Stomach (tissue), 9 donors: ENCODE data around the gene MLXIP. TPM values are rescaled to one million over a fixed set of nuclear protein-coding genes. Genes with fewer than 3 reads are reported as not detected.

Source experiments
- DNase-seq, 2 donors: peaks; one replicate each; pipeline versions ENCODE4 v3.0.0 to v3.0.0-alpha.2; 2013 to 2019
- H3K27ac ChIP-seq, 5 donors: fragments of 200-600 bp in 4 of 5; sonication (generic) in 4 of 5; one replicate each; pipeline ENCODE4 v1.5.1; 2013 to 2019; ENCODE audit warnings: mild to moderate bottlenecking in 1 of 5, moderate library complexity in 1 of 5
- H3K27me3 ChIP-seq, 3 donors: fragments of 200-600 bp; sonication (generic); one replicate each; pipeline ENCODE4 v1.5.1; 2017 to 2019; ENCODE audit warnings: mixed run types in 1 of 3
- H3K36me3 ChIP-seq, 4 donors: fragments of 200-600 bp; sonication (generic); 1 replicate in 3 of 4; 2 replicates in 1 of 4; pipeline ENCODE4 v1.5.1; 2016 to 2019
- H3K4me1 ChIP-seq, 4 donors: fragments of 200-600 bp; sonication (generic); one replicate each; pipeline ENCODE4 v1.5.1; 2016 to 2019
- H3K4me3 ChIP-seq, 4 donors: fragments of 200-600 bp; sonication (generic) in 3 of 4; one replicate each; pipeline ENCODE4 v1.5.1; 2016 to 2019; ENCODE audit warnings: mild to moderate bottlenecking in 1 of 4
- H3K9me3 ChIP-seq, 4 donors: fragments of 200-600 bp; sonication (generic); one replicate each; pipeline ENCODE4 v1.5.1; 2016 to 2019
- CTCF ChIP-seq, 7 experiments: fragments of 450-650 bp in 4 of 7; fragments of 200-600 bp in 3 of 7; sonication (generic) in 3 of 7; IDR thresholded peaks; one replicate each; pipeline ENCODE4 v1.5.1; 2016 to 2019; ENCODE audit warnings: antibody characterized with exemption in 7 of 7, control low read depth in 2 of 7, mild to moderate bottlenecking in 1 of 7
- EP300 ChIP-seq: sonication (generic); formaldehyde crosslinking; IDR thresholded peaks from one replicate; pipeline ENCODE4 v1.6.1; 2017; ENCODE audit warnings: antibody characterized with exemption
- POLR2A ChIP-seq, 4 donors: fragments of 450-650 bp; IDR thresholded peaks; one replicate each; pipeline ENCODE4 v1.6.1; 2016; ENCODE audit warnings: antibody characterized with exemption in 4 of 4, control low read depth in 2 of 4, mild to moderate bottlenecking in 1 of 4, moderate library complexity in 1 of 4
- POLR2AphosphoS5 ChIP-seq, 3 donors: sonication (generic); formaldehyde crosslinking; IDR thresholded peaks; one replicate each; pipeline ENCODE4 v1.6.1; 2016; ENCODE audit warnings: antibody characterized with exemption in 3 of 3
- WGBS, 5 donors: extraction: QIAGEN DNeasy Blood & Tissue Kit in 3 of 5; methylation state at CpG; one replicate each; pipeline versions ENCODE4 v1.1.5 to v1.1.7; 2013 to 2018; 5-methylcytosine and 5-hydroxymethylcytosine counted together
- intact Hi-C: fragments of 100-400 bp; cut with DNase I; formaldehyde crosslinking; loops from one replicate; pipeline ENCODE4 v1.15.1; 2023; ENCODE audit warnings: low total_unique reads
- polyA plus RNA-seq, 3 donors: library from polyadenylated mRNA; stranded (reverse); fragments of 200-250 nt; gene quantifications; one replicate each; pipeline ENCODE4 v1.2.3, GENCODE V29; 2013
- total RNA-seq, 5 donors: library from RNA; depleted of rRNA; stranded (reverse); fragments of >200 nt; gene quantifications; one replicate each; pipeline versions ENCODE4 v1.1.0 to v1.2.3, GENCODE V29; 2014 to 2016
- donor health status: healthy with polysubstance abuse.
- donor health status: Bipolar disorder and iron deficiency.
- donor health status: healthy.

The MLXIP gene
- total and polyA plus RNA-seq, 8 donors: 12.3 to 140 (median 34.8) TPM

GRCh38 chr12:122060081-122060501, 18.5 kb upstream of the MLXIP start:
- peaks cover 33 to 84% (median 44%) of the 10 kb centered on the region in 4 donors for H3K4me1 ChIP-seq
- peak in 1 of 2 donors; percentile 59 for DNase-seq
- H3K9me3 ChIP-seq: no peaks in the 10 kb centered on the region
- intact Hi-C loops: no loop called here
- H3K4me3 ChIP-seq: no peak overlapping the region
- H3K27ac ChIP-seq: peak overlapping the region in 3 of 5 donors; percentile 43 to 89 (median 65)
- 52 to 83% (median 73%) methylated on average over 22 of the region's 22 CpGs for WGBS, 5 donors
- no peaks in the 10 kb centered on the region for H3K27me3 ChIP-seq
- TF ChIP-seq CTCF (IDR thresholded peaks at IDR 0.05): no peak
- TF ChIP-seq POLR2AphosphoS5 (IDR thresholded peaks at IDR 0.05): peak in 1 of 3 donors; percentile 33
- peaks cover 0 to 46% (median 34%) of the 10 kb centered on the region in 4 donors for H3K36me3 ChIP-seq

DNA sequence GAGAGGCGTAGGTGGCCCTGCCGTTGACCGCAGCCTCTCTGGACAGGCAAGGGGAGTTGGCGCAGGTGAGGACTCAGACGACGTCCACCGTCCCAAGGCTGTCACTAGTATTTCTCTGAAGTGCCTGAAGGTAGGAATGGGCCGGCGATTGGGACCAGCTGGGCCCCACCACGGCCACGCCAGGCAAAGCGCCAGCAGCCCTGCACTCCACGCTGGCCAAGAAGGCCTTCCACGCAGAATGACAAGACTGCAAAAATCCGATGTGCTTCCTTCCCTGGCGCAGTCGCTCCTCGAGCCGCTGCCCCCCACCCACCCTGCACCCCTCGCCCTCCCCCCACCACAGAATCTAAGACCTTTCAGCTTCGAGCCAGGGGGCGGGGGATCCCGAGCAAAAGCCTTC, 17.3 kb upstream of the MLXIP start:
- H3K36me3 ChIP-seq: peaks cover 0 to 34% (median 25%) of the 10 kb centered on the region in 4 donors
- intact Hi-C loops: no loop called here

DNA sequence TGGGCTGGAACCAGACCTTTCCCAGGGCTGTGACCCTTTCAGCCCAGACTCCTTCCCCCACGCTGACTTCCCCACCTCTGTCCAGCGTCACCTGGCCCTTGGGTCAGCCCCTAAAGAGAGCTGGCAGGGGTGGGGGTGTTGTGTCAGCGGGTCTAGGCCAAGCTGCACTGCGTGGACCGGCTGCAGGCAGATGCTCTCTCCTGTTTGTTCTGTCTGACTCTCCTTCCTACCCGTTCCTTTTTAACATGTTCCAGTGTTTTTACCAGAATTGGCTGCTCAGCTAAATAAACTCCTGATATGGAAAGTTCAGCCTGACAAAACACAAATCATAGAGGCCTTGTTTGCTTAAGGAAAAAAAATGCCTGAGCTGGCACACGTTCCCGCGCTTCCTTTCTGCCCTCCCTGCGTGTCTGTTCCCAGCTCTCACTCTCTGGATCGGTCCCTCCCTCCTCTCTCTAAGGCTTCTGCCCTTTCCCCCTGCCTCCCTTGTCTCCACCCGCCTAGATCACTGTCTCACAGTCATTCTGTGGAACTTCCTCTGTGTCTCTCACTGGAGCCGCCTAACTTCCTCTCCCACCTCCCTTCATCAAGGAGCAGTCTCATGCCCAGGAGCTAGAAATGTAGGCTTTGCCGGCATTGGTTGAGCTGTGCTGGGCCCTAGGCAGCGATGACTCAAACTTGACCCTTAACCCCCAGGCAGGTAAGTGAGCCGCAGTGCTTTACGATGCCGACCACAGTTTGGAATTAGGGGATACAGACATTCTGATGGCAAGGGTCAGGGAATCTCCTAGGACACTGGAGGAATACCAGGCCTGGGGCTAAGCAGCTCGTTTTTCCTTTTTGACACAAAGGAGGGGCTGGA, 15.5 kb upstream of the MLXIP start:
- Histone ChIP-seq H3K27me3 (no peaks in the 10 kb centered on the region), H3K4me1 (peaks cover 43 to 96% (median 62%) of the 10 kb centered on the region in 4 donors), H3K9me3 (no peaks in the 10 kb centered on the region), H3K4me3 (peak overlapping the region in 3 of 4 donors; percentile 1 to 18 (median 6)), H3K36me3 (peaks cover 0 to 18% (median 13%) of the 10 kb centered on the region in 4 donors), H3K27ac (peak overlapping the region; percentile 74 to 89 (median 86))
- intact Hi-C loops: no loop called here
- TF ChIP-seq POLR2AphosphoS5 (IDR thresholded peaks at IDR 0.05) (peak; percentile 36 to 81 (median 46)), POLR2A (IDR thresholded peaks at IDR 0.05) (no peak)
- peak; percentile 75 to 88 for DNase-seq
- 11 to 15% (median 13%) methylated on average over 19 of the region's 19 CpGs for WGBS, 5 donors

More for the DNA sequence above, 17.3 kb upstream of the MLXIP start:
- TF ChIP-seq CTCF (IDR thresholded peaks at IDR 0.05): no peak
- TF ChIP-seq POLR2A (IDR thresholded peaks at IDR 0.05): no peak
- no peak for TF ChIP-seq POLR2AphosphoS5 (IDR thresholded peaks at IDR 0.05)
- no peak for TF ChIP-seq EP300
- 84 to 87% (median 85%) methylated on average over 22 to 23 of the region's 23 CpGs for WGBS, 5 donors
- no peaks in the 10 kb centered on the region for H3K27me3 ChIP-seq
- DNase-seq: no peak
- no peak overlapping the region for H3K4me3 ChIP-seq
- no peaks in the 10 kb centered on the region for H3K9me3 ChIP-seq
- peaks cover 38 to 93% (median 51%) of the 10 kb centered on the region in 4 donors for H3K4me1 ChIP-seq
- peak overlapping the region in 4 of 5 donors; percentile 25 to 89 (median 88) for H3K27ac ChIP-seq

GRCh38 chr12:122063694-122064024, 14.9 kb upstream of the MLXIP start:
- Histone ChIP-seq H3K27me3 (no peaks in the 10 kb centered on the region), H3K9me3 (no peaks in the 10 kb centered on the region), H3K27ac (peak overlapping the region; percentile 74 to 89 (median 86)), H3K4me1 (peaks cover 48 to 96% (median 68%) of the 10 kb centered on the region in 4 donors), H3K36me3 (peaks cover 0 to 18% (median 13%) of the 10 kb centered on the region in 4 donors), H3K4me3 (peak overlapping the region in 3 of 4 donors; percentile 1 to 18 (median 3))
- 68 to 83% (median 76%) methylated on average over 6 of the region's 6 CpGs for WGBS, 5 donors
- intact Hi-C loops: no loop called here
- no peak for DNase-seq
- TF ChIP-seq POLR2A (IDR thresholded peaks at IDR 0.05) (no peak), POLR2AphosphoS5 (IDR thresholded peaks at IDR 0.05) (no peak), CTCF (IDR thresholded peaks at IDR 0.05) (no peak), EP300 (no peak)
